Measurements from ENCODE around the gene NVL. TPM values are rescaled to one million over a fixed set of nuclear protein-coding genes. Genes with fewer than 3 reads are reported as not detected.
A peak's percentile ranks its signal among the peaks of the same experiment; 100 is the strongest.

The NVL gene
- total and polyA plus RNA-seq, 8 donors, result 9.6 to 35.9 (median 12.3) TPM

GRCh38 chr1:224217655-224218623, 112.0 kb downstream of the NVL start:
- no peak for FAIRE-seq

GRCh38 chr1:224216382-224216781, 113.6 kb downstream of the NVL start:
- intact Hi-C loops (cut with DNase I), result no loop called here
- TF ChIP-seq CTCF (IDR thresholded peaks at IDR 0.05), result no peak
- DNase-seq (no peak), FAIRE-seq (no peak), ATAC-seq (no peak)
- 91 to 92% methylated on average over 8 of the region's 8 CpGs for WGBS, 2 donors
- Histone ChIP-seq H3K27me3 (no peaks in the 10 kb centered on the region), H3K4me3 (no peak overlapping the region), H3K27ac (no peak overlapping the region), H3K36me3 (no peaks in the 10 kb centered on the region), H3K4me1 (peaks cover 0 to 13% (median 0%) of the 10 kb centered on the region in 3 donors), H3K9me3 (no peaks in the 10 kb centered on the region)

More at GRCh38 chr1:224217655-224218623, 112.0 kb downstream of the NVL start:
- no peaks in the 10 kb centered on the region for H3K36me3 ChIP-seq
- ATAC-seq, result no peak
- intact Hi-C loops (cut with DNase I), result no loop called here
- H3K9me3 ChIP-seq, result no peaks in the 10 kb centered on the region
- no peak for TF ChIP-seq CTCF (IDR thresholded peaks at IDR 0.05)
- WGBS, 2 donors, result 85 to 86% methylated on average over 11 of the region's 11 CpGs
- H3K27me3 ChIP-seq, result no peaks in the 10 kb centered on the region
- no peak overlapping the region for H3K4me3 ChIP-seq
- DNase-seq, result no peak
- H3K27ac ChIP-seq, result no peak overlapping the region
- H3K4me1 ChIP-seq, result peaks cover 0 to 7% (median 0%) of the 10 kb centered on the region in 3 donors

DNA sequence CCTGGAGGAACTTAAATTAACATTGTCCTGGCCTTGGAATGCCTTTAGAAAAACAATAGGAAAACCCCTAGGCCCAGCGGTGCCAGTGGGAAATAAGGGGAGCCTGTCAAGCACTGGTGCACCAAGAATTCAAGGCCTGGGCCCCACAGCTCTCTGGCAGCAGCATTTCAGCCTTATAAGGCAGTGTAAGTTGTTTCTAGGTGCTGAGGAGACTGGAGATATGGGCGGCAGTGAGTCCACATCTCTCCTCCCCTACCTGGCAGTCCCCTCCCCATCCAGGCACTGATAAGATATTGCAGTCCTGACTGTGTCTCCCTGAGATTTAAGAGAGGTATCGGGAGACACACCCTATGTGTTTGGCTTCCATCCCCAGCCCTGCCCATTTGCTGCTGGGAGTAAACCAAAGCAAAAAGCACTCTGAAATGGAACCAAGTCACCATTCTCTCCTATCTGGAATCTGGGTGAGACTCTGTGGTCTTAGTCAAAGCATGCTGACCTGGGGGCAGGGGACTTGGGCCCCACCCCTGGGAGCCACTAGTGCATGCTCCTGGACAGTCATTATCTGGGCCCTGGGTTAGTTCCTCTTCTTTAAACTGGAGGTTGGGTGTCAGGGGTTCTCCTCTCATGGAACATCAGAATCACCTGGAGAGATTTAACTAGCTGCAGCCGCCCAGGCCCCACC, 116.4 kb downstream of the NVL start:
- no peak overlapping the region for H3K27ac ChIP-seq
- no peaks in the 10 kb centered on the region for H3K9me3 ChIP-seq
- peak in 1 of 6 donors; percentile 34 for DNase-seq
- peaks cover 0 to 18% (median 0%) of the 10 kb centered on the region in 3 donors for H3K4me1 ChIP-seq
- intact Hi-C loops (cut with DNase I), result no loop called here
- H3K4me3 ChIP-seq, result no peak overlapping the region
- WGBS, 2 donors, result 72 to 74% methylated on average over 4 of the region's 4 CpGs
- H3K36me3 ChIP-seq, result no peaks in the 10 kb centered on the region
- ATAC-seq, result peak in 2 of 4 donors; percentile 45 to 81
- FAIRE-seq, result no peak
- H3K27me3 ChIP-seq, result no peaks in the 10 kb centered on the region
- TF ChIP-seq CTCF (IDR thresholded peaks at IDR 0.05), result no peak

DNA sequence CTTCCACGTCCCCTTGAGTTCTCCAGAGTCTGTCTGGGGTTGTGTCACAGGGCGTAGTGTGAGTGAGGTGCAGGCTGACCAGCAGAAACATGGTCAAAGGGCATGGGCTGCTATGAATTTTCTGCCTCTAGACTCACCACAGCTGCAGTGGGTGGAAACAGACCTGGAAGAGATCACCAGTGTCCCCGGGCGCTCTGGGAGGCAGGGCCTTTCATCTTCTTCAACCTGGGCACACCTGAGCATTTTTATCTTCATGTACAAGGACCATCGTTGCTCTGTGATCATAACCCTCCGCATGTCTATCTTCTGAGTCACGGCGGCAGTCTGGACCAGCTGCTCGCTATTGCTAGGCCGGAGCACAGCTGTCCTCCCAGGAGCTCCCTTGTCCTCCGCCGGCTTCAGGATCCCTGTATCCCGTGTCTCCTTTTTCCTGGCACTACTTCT, 117.3 kb downstream of the NVL start:
- no peaks in the 10 kb centered on the region for H3K9me3 ChIP-seq
- H3K27me3 ChIP-seq, result no peaks in the 10 kb centered on the region
- peaks cover 0 to 18% (median 0%) of the 10 kb centered on the region in 3 donors for H3K4me1 ChIP-seq
- peak in 1 of 4 donors; percentile 11 for ATAC-seq
- no peak overlapping the region for H3K27ac ChIP-seq
- H3K4me3 ChIP-seq, result no peak overlapping the region
- intact Hi-C loops (cut with DNase I), result no loop called here
- H3K36me3 ChIP-seq, result no peaks in the 10 kb centered on the region
- WGBS, 2 donors, result 86 to 95% methylated on average over 13 of the region's 13 CpGs
- no peak for TF ChIP-seq CTCF (IDR thresholded peaks at IDR 0.05)
- FAIRE-seq, result no peak
- DNase-seq, result no peak
